Brain microvascular endothelial cell (primary cell): ENCODE results near the gene TUBGCP6.
"Not testable (repeated sequence)": the region's sequence is repeated elsewhere in the genome, so short reads cannot be mapped to it uniquely, and the experiment has no call there.

ENCODE experiments used
- DNase-seq: peaks from one replicate; pipeline ENCODE4 v3.0.0-alpha.2; 2020
- H3K27ac ChIP-seq: fragments of 250-450 bp; sonication (Bioruptor Pico); 2 replicates; pipeline ENCODE4 v1.5.1; 2020; ENCODE audit warnings: mild to moderate bottlenecking, moderate library complexity
- H3K27me3 ChIP-seq: fragments of 250-450 bp; sonication (Bioruptor Pico); replicated peaks from 2 replicates; pipeline ENCODE4 v1.5.1; 2020; ENCODE audit warnings: mild to moderate bottlenecking
- H3K36me3 ChIP-seq: fragments of 250-450 bp; sonication (Bioruptor Pico); replicated peaks from 2 replicates; pipeline ENCODE4 v1.5.1; 2020; ENCODE audit warnings: mild to moderate bottlenecking
- H3K4me3 ChIP-seq: 2 replicates; pipeline ENCODE4 v1.5.1; 2011; ENCODE audit warnings: low read depth, mild to moderate bottlenecking, control low read depth, low read length, moderate library complexity
- in situ Hi-C: cut with HindIII; loops from 2 replicates; pipeline ENCODE4 v1.10.0; 2017; ENCODE audit warnings: low sequenced_read_pairs, low pct_ligation_motif_present
- TF ChIP-seq, protein P1 (sequence below): IDR thresholded peaks from 2 replicates; pipeline ENCODE4 v1.5.1; 2011; ENCODE audit warnings: low read depth, mild to moderate bottlenecking, moderate library complexity, low read length, control low read depth, inconsistent platforms; ENCODE audit errors: missing control alignments

The TUBGCP6 gene

DNA sequence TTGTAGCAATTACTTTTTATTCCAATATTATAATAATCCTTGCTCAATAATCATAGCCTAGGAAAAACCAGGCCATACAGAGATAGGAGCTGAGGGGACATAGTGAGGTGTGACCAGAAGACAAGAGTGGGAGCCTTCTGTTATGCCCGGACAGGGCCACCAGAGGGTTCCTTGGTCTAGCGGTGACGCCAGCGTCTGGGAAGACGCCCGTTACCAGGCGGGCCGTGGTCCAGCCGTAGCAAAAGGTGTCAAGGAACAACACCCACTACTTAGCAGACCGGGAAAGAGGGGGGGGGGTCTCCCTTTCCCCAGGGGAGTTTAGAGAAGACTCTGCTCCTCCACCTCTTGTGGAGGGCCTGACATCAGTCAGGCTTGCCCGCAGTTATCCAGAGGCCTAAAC is 28.5 kb upstream of the TUBGCP6 start:
- in situ Hi-C loops, H3K4me3 ChIP-seq, H3K27ac ChIP-seq, H3K27me3 ChIP-seq, DNase-seq: not testable (repeated sequence)
- TF ChIP-seq, protein P1, sequence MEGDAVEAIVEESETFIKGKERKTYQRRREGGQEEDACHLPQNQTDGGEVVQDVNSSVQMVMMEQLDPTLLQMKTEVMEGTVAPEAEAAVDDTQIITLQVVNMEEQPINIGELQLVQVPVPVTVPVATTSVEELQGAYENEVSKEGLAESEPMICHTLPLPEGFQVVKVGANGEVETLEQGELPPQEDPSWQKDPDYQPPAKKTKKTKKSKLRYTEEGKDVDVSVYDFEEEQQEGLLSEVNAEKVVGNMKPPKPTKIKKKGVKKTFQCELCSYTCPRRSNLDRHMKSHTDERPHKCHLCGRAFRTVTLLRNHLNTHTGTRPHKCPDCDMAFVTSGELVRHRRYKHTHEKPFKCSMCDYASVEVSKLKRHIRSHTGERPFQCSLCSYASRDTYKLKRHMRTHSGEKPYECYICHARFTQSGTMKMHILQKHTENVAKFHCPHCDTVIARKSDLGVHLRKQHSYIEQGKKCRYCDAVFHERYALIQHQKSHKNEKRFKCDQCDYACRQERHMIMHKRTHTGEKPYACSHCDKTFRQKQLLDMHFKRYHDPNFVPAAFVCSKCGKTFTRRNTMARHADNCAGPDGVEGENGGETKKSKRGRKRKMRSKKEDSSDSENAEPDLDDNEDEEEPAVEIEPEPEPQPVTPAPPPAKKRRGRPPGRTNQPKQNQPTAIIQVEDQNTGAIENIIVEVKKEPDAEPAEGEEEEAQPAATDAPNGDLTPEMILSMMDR: peak; percentile 8
- H3K36me3 ChIP-seq: peaks cover 31% of the 10 kb centered on the region

DNA sequence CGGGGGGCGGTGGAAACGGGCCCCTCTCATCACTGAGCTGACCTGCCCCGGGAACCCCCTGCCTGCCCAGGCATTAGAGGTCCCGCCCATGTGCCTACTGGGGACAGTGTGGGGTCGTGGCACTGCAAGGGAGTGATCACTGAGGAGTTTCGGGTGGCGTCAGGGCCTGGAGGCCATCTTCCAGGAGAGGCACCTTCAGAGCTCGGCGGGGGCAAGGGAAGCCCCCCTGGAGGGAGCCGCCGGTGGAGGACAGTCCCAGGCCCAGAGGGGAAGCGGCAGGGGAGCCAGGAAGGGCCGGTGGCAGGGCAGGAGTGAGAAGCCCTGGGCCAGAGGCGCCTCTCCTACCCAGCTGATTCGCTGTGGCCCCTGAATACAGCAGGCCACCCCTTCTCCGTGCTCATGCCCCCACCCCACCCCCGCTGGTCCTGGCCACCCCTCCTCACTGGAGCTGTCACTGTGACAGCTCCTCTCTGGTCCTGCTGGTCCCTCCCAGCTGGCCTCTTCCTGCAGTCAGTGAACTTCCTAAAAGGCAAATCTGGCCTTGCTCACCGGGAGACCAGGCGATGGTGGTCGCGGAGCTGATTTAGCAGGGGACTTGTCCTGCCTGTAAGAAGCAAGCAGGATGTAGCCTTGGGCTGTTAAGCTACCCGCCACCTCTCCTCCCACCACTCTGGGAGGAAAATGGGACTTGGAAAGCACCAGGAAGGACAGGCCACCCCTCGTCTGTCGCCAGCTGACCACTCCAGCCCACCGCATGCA is 27.4 kb upstream of the TUBGCP6 start:
- Histone ChIP-seq H3K4me3 (no peak overlapping the region), H3K27ac (no peak overlapping the region), H3K36me3 (peaks cover 20% of the 10 kb centered on the region), H3K27me3 (no peaks in the 10 kb centered on the region)
- TF ChIP-seq, protein P1: no peak
- in situ Hi-C loops: no loop called here
- DNase-seq: no peak

DNA sequence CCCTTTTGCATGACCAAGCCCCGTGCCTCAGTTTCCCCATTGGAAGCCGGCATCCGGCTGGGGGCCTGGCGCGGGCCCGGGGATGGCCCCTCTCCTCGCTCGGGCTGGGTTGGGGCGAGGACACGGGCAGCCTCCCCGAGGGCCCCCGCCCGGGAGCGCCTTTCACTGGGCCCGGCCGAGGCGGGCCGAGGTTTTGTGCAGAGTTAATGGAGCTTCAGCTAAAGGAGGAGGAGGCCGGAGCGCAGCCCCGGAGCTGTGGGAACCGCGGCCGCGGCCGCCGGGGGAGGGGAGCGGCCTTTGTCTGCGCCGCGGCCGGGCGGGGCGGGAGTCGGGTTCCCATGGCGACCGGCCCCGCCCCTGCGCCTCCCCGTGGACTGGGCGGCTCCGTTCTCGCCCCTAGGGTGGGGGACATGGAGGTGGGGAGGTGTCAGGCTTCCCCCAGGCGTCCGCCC is 26.7 kb upstream of the TUBGCP6 start:
- TF ChIP-seq, protein P1: peak; percentile 11
- in situ Hi-C loops: no loop called here

DNA sequence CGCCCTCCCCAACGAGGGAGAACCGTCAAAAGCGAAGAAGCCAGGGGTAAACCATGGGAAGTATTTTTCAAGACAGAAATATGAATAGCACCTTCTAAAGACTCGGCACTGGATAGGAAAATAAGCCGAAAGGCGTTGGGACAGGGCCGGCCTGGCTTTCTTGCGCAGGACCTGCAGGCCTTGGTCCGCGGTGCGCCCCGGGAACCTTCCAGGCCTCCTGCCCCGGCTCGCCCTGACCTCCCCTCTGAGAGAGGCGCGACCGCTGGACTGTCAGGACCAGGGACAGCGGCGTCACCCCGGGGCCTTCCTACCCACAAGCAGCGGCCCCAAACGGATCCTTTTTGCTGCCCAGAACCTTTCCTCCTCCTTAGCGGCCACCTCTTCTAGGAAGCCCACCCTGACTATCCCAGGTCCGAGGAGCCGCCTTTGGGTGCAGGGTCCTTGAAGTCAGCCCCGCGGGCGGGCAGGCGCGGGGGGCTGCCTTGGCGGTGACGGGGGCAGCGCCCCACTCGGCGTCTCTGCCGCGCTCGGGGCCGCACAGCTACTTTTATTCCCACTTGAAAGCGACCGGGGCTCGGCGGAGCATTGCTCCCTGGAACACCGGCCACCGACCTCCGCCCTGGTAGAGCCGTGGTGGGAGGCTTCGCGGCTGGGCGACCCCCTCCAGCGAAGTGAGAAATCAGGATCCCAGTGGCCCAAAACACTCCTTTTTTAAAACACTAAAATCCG is 26.0 kb upstream of the TUBGCP6 start:
- peak; percentile 32 for DNase-seq
- Histone ChIP-seq H3K27ac (no peak overlapping the region), H3K27me3 (no peaks in the 10 kb centered on the region), H3K4me3 (peak overlapping the region; percentile 51), H3K36me3 (peaks cover 14% of the 10 kb centered on the region)
- TF ChIP-seq, protein P1: no peak
- in situ Hi-C loops: no loop called here

More for the DNA sequence above, 26.7 kb upstream of the TUBGCP6 start:
- H3K27me3 ChIP-seq: no peaks in the 10 kb centered on the region
- H3K4me3 ChIP-seq: peak overlapping the region; percentile 30
- no peak overlapping the region for H3K27ac ChIP-seq
- DNase-seq: no peak
- H3K36me3 ChIP-seq: peaks cover 19% of the 10 kb centered on the region

DNA sequence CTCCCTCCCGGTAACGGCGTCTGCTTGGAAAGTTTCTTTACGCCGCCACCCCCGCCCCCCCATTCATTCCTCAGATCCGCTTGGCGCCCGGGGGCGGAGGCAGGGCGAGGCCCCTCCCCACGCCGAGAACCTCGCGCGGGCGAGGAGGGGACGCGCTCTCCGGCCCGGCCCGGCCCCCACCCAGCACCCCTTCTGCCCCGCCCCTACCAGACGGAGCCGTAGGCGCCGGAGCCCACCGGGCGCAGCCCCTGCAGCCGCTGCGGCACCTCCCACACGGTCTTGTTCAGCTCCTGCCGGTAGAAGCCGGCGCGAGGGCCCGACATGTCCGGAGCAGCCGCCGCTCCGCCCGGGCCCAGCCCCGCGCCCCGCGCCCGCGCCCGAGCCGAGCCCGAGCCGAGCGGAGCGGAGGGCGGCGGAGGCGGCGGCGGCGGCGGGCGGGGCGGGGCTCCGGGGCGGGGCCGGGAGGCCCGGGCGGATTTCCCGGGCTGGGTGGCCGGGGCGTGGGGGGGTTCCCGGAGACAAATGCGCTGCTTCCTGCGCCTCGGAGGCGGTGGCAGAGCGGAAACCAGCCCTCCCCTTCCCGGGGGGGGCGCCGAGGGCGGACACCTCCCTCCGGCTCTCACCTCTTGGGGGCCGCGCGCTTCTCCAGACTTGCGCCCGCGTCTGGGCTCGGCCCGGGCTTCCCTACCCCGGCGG is 25.3 kb upstream of the TUBGCP6 start, which contains the start of gene MAPK11:
Gene MAPK11, minus strand, starts transcription at position 411 of the 696 bp plus-strand sequence. Its CDS starts 88 bp downstream, at position 323.
- in situ Hi-C loops: no loop called here
- Histone ChIP-seq H3K4me3 (peak within 1 kb of the TSS; percentile 51), H3K27me3 (no peaks in the 10 kb centered on the region), H3K36me3 (peaks cover 7% of the 10 kb centered on the region), H3K27ac (no peak within 1 kb of the TSS)
- TF ChIP-seq, protein P1: no peak
- no peak for DNase-seq
